Mesendoderm (in vitro differentiated cells): ENCODE data around the gene STAB2.

Source experiments
- DNase-seq: peaks from one replicate; pipeline ENCODE4 v3.0.0; 2013
- H2AK5ac ChIP-seq: 2 replicates; pipeline ENCODE4 v1.6.1; 2013; ENCODE audit warnings: low read length, inconsistent platforms
- H2BK120ac ChIP-seq: 2 replicates; pipeline ENCODE4 v1.6.1; 2013; ENCODE audit warnings: low read depth, mild to moderate bottlenecking, low read length, moderate library complexity, mixed read lengths
- H2BK15ac ChIP-seq: replicated peaks from 2 replicates; pipeline ENCODE4 v1.6.1; 2013; ENCODE audit warnings: low read depth, mild to moderate bottlenecking, moderate library complexity
- H2BK5ac ChIP-seq: 2 replicates; pipeline ENCODE4 v1.6.1; 2013; ENCODE audit warnings: low read length, inconsistent platforms
- H3K18ac ChIP-seq: 2 replicates; pipeline ENCODE4 v1.6.1; 2013; ENCODE audit warnings: mild to moderate bottlenecking, low read length, mixed read lengths
- H3K23ac ChIP-seq: one replicate; pipeline ENCODE4 v1.6.1; 2013; ENCODE audit warnings: low read length
- H3K27ac ChIP-seq: 2 replicates; pipeline ENCODE4 v1.5.1; 2013; ENCODE audit warnings: low read depth, mild to moderate bottlenecking, inconsistent platforms, low read length, moderate library complexity
- H3K27me3 ChIP-seq: 2 replicates; pipeline ENCODE4 v1.6.1; 2013; ENCODE audit warnings: low read length, control low read depth, mild to moderate bottlenecking, inconsistent platforms; ENCODE audit not compliant: insufficient read depth, poor library complexity
- H3K36me3 ChIP-seq: 2 replicates; pipeline ENCODE4 v1.6.1; 2013; ENCODE audit warnings: low read length, inconsistent platforms; ENCODE audit not compliant: control insufficient read depth, insufficient read depth
- H3K4ac ChIP-seq: one replicate; pipeline ENCODE4 v1.6.1; 2013; ENCODE audit warnings: low read depth, mild to moderate bottlenecking, low read length, moderate library complexity
- H3K4me1 ChIP-seq: 2 replicates; pipeline ENCODE4 v1.6.1; 2013; ENCODE audit warnings: low read depth, low read length, inconsistent platforms; ENCODE audit not compliant: control insufficient read depth
- H3K4me2 ChIP-seq: 2 replicates; pipeline ENCODE4 v1.6.1; 2013; ENCODE audit warnings: low read length
- H3K4me3 ChIP-seq: 2 replicates; pipeline ENCODE4 v1.5.1; 2013; ENCODE audit warnings: mild to moderate bottlenecking, low read length
- H3K56ac ChIP-seq: one replicate; pipeline ENCODE4 v1.6.1; 2013; ENCODE audit warnings: low read length
- H3K79me1 ChIP-seq: 2 replicates; pipeline ENCODE4 v1.6.1; 2013; ENCODE audit warnings: low read length, inconsistent platforms
- H3K79me2 ChIP-seq: 2 replicates; pipeline ENCODE4 v1.6.1; 2013; ENCODE audit warnings: mild to moderate bottlenecking, low read length; ENCODE audit not compliant: control insufficient read depth, insufficient read depth
- H3K9ac ChIP-seq: 2 replicates; pipeline ENCODE4 v1.6.1; 2013; ENCODE audit warnings: low read length, inconsistent platforms
- H4K5ac ChIP-seq: one replicate; pipeline ENCODE4 v1.6.1; 2013; ENCODE audit warnings: low read length
- H4K8ac ChIP-seq: one replicate; pipeline ENCODE4 v1.6.1; 2013; ENCODE audit warnings: low read depth, mild to moderate bottlenecking, control low read depth, low read length, moderate library complexity
- WGBS: extraction: QIAGEN DNeasy Blood & Tissue Kit; methylation state at CpG from one replicate; pipeline ENCODE4 v1.1.7; 2013; ENCODE audit warnings: low lambda C conversion rate, missing lambda C conversion rate; ENCODE audit not compliant: insufficient coverage; ENCODE audit errors: extremely low coverage; 5-methylcytosine and 5-hydroxymethylcytosine counted together

STAB2 gene

DNA sequence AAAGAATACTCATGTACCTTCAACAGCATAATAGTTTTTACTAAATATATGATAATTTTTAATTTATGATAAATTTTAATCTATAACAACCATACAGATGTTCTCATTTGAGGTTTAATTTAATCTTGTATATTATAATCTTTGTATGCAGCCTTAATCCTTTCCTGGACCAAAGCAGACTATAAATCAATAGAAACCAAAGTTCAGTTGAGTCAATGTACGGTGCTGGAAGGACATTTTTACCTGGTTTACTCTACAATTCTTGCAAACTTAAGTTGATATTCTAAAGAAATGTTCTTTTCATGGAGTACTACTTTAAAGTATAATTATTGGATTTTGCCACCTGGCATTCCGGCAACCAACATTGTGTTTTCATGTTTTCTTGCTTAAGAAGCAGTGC lies 118.0 kb downstream of the STAB2 start:
- Histone ChIP-seq H3K4me3 (no peak overlapping the region), H3K9ac (no peak overlapping the region), H3K56ac (no peak overlapping the region), H4K5ac (no peak overlapping the region), H3K4me1 (no peaks in the 10 kb centered on the region), H3K79me2 (no peaks in the 10 kb centered on the region), H3K4me2 (no peak overlapping the region), H2BK15ac (no peak overlapping the region), H2AK5ac (no peak overlapping the region), H2BK120ac (no peak overlapping the region), H3K23ac (no peak overlapping the region), H3K36me3 (no peaks in the 10 kb centered on the region), H3K4ac (no peak overlapping the region), H4K8ac (no peak overlapping the region), H3K27ac (no peak overlapping the region), H3K27me3 (no peaks in the 10 kb centered on the region), H2BK5ac (no peak overlapping the region), H3K79me1 (no peaks in the 10 kb centered on the region), H3K18ac (no peak overlapping the region)
- DNase-seq: no peak
- WGBS: no CpG with 5 or more reads among the region's 2 CpGs

DNA sequence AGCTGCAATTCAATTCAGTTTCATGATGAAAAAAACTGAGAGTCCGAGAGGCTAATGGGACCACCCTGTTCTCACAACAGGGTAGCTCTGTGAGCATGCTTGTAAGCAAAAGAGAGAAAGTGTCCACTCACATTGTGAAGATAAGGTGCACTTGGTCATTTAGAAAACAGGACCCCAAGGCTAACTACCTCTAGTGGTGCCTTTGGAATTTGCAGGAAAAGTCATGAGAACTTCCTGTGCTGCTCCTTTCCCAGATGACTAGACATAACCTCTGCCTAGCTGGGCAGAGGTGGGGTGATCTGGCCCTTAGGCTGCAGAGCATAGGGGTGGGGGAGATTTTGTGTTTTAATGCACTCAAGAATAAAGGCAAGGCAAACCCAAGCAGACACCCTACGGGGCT lies 118.9 kb downstream of the STAB2 start:
- Histone ChIP-seq H2BK15ac (no peak overlapping the region), H3K27me3 (no peaks in the 10 kb centered on the region), H3K79me2 (no peaks in the 10 kb centered on the region), H4K8ac (no peak overlapping the region), H3K27ac (no peak overlapping the region), H3K4me3 (no peak overlapping the region), H2AK5ac (no peak overlapping the region), H2BK5ac (no peak overlapping the region), H3K4me2 (no peak overlapping the region), H3K36me3 (no peaks in the 10 kb centered on the region), H3K23ac (no peak overlapping the region), H2BK120ac (no peak overlapping the region), H3K79me1 (no peaks in the 10 kb centered on the region), H3K4me1 (no peaks in the 10 kb centered on the region), H3K4ac (no peak overlapping the region), H3K9ac (no peak overlapping the region), H3K56ac (no peak overlapping the region), H4K5ac (no peak overlapping the region), H3K18ac (no peak overlapping the region)
- no CpG with 5 or more reads among the region's 2 CpGs for WGBS
- DNase-seq: peak; percentile 74

DNA sequence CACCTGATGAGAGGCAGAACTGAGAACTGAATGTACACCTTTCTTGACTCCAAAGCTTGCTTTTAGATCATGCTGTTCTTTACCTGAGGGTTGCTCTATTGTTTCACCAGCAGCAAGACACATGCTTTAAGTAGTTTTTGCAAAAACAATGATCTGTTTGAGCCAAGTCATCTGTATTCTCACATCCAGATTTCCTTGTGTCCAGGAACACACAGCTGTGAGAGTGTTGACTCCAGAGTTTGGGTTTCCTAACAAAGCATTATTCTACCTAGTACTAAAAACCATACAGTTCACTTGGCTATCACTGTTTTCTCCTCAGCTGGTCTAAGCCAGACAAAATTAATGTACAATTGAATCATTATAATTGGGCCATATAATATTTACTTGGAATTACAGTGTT lies 120.4 kb downstream of the STAB2 start:
- Histone ChIP-seq H3K36me3 (no peaks in the 10 kb centered on the region), H3K79me1 (no peaks in the 10 kb centered on the region), H3K79me2 (no peaks in the 10 kb centered on the region), H4K5ac (no peak overlapping the region), H3K4me3 (no peak overlapping the region), H3K9ac (no peak overlapping the region), H3K4me2 (no peak overlapping the region), H2AK5ac (no peak overlapping the region), H3K56ac (no peak overlapping the region), H4K8ac (no peak overlapping the region), H2BK120ac (no peak overlapping the region), H3K18ac (no peak overlapping the region), H3K23ac (no peak overlapping the region), H2BK5ac (no peak overlapping the region), H3K27ac (no peak overlapping the region), H3K27me3 (no peaks in the 10 kb centered on the region), H2BK15ac (no peak overlapping the region), H3K4me1 (no peaks in the 10 kb centered on the region), H3K4ac (no peak overlapping the region)
- no peak for DNase-seq

DNA sequence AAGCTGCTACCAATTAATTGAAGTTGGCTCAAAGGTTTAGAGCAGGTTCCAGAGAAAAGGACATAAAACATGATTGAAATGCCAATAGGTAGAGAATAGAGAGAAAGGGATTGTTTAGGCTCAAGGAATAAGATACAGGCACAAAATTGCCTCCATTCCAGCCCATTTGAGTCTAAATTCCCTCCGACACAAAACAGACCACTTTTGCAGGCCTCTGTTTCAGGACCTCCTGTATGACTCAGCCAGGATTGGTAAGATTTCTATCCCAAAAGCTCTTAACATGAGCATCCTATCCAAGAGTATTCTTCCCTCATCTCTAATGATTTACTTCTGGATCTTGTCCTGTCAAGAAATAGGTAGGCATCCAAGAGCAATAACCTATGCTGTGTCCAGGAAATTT lies 123.5 kb downstream of the STAB2 start:
- no peak overlapping the region for H2BK120ac ChIP-seq
- H3K23ac ChIP-seq: no peak overlapping the region
- no peak overlapping the region for H2BK15ac ChIP-seq
- H3K56ac ChIP-seq: no peak overlapping the region
- H3K27ac ChIP-seq: no peak overlapping the region
- no peaks in the 10 kb centered on the region for H3K27me3 ChIP-seq
- H3K4me1 ChIP-seq: no peaks in the 10 kb centered on the region
- WGBS: no CpG with 5 or more reads among the region's 1 CpG
- no peak for DNase-seq
- no peak overlapping the region for H3K4me3 ChIP-seq
- no peak overlapping the region for H3K4me2 ChIP-seq
- H3K4ac ChIP-seq: no peak overlapping the region
- H3K79me2 ChIP-seq: no peaks in the 10 kb centered on the region
- H4K8ac ChIP-seq: no peak overlapping the region
- no peak overlapping the region for H4K5ac ChIP-seq
- H2BK5ac ChIP-seq: no peak overlapping the region
- H3K79me1 ChIP-seq: no peaks in the 10 kb centered on the region
- H3K18ac ChIP-seq: no peak overlapping the region
- H3K9ac ChIP-seq: no peak overlapping the region
- no peaks in the 10 kb centered on the region for H3K36me3 ChIP-seq
- H2AK5ac ChIP-seq: no peak overlapping the region

DNA sequence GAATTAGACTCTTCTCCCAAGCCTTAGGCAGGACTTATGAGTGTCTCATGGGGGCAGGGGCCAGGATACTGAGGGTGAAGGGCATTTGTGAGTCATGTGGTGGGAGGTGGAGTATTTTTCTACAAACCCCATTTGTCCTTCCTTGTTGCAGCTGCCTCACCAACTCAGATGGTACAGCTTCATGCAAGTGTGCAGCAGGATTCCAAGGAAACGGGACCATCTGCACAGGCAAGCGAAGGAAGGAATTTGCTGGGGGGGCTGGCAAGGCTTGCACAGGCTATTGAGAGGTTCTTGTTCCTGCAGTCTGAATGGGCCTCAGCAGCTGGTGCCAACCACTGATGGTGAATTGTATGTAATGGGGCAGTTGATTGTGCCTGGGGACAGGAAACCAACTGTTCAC lies 125.1 kb downstream of the STAB2 start:
- no peak for DNase-seq
- Histone ChIP-seq H3K4me3 (no peak overlapping the region), H4K5ac (no peak overlapping the region), H3K9ac (no peak overlapping the region), H2AK5ac (no peak overlapping the region), H3K18ac (no peak overlapping the region), H3K23ac (no peak overlapping the region), H3K56ac (no peak overlapping the region), H3K4me1 (no peaks in the 10 kb centered on the region), H3K27me3 (no peaks in the 10 kb centered on the region), H3K79me2 (no peaks in the 10 kb centered on the region), H3K4ac (no peak overlapping the region), H2BK15ac (no peak overlapping the region), H2BK120ac (no peak overlapping the region), H3K36me3 (no peaks in the 10 kb centered on the region), H4K8ac (no peak overlapping the region), H2BK5ac (no peak overlapping the region), H3K79me1 (no peaks in the 10 kb centered on the region), H3K4me2 (no peak overlapping the region), H3K27ac (no peak overlapping the region)
- WGBS: no CpG with 5 or more reads among the region's 2 CpGs

DNA sequence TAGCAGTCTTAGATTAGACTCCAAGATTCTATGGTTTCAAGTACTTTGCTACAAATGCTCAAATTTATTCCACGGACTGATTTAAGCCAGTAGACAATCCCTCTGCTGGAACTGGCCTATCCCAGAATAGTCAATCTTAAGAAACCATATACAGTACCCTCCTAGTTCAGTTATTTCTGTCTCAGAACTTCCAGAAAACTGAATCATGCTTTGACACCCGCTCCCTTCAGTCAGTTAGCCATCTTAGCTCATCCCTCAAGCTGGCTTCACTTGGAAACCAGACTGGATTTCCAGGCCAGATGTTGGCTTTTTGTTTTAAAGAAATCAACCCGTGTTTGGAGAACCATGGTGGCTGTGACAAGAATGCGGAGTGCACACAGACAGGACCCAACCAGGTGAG lies 128.4 kb downstream of the STAB2 start:
- no peaks in the 10 kb centered on the region for H3K79me1 ChIP-seq
- H3K4me2 ChIP-seq: no peak overlapping the region
- H4K5ac ChIP-seq: no peak overlapping the region
- no peak overlapping the region for H2AK5ac ChIP-seq
- DNase-seq: no peak
- no CpG with 5 or more reads among the region's 4 CpGs for WGBS
- H2BK120ac ChIP-seq: no peak overlapping the region
- no peak overlapping the region for H3K56ac ChIP-seq
- no peaks in the 10 kb centered on the region for H3K4me1 ChIP-seq
- H2BK15ac ChIP-seq: no peak overlapping the region
- no peak overlapping the region for H3K4ac ChIP-seq
- no peak overlapping the region for H3K18ac ChIP-seq
- no peak overlapping the region for H3K9ac ChIP-seq
- H3K4me3 ChIP-seq: no peak overlapping the region
- H4K8ac ChIP-seq: no peak overlapping the region
- no peak overlapping the region for H2BK5ac ChIP-seq
- no peaks in the 10 kb centered on the region for H3K79me2 ChIP-seq
- H3K27ac ChIP-seq: no peak overlapping the region
- H3K27me3 ChIP-seq: no peaks in the 10 kb centered on the region
- H3K36me3 ChIP-seq: no peaks in the 10 kb centered on the region
- no peak overlapping the region for H3K23ac ChIP-seq
